ENCODE results near the gene FOXD4L5.
"Not testable (repeated sequence)": the region's sequence is repeated elsewhere in the genome, so short reads cannot be mapped to it uniquely, and the experiment has no call there.

The FOXD4L5 gene

GRCh38 chr9:65285109-65285508 is at the start of gene FOXD4L5:
Gene FOXD4L5, minus strand, starts transcription at chr9:65285209. Its CDS starts 832 bp downstream, at chr9:65284377.
- not testable (repeated sequence) for DNase-seq

GRCh38 chr9:65283943-65284342 is 1.1 kb downstream of the FOXD4L5 start:
- DNase-seq: not testable (repeated sequence)

GRCh38 chr9:65282976-65283375 is 2.0 kb downstream of the FOXD4L5 start:
- not testable (repeated sequence) for DNase-seq
